ENCODE data around the gene SEMA7A.
"Not testable (repeated sequence)": the region's sequence is repeated elsewhere in the genome, so short reads cannot be mapped to it uniquely, and the experiment has no call there.

SEMA7A gene

DNA sequence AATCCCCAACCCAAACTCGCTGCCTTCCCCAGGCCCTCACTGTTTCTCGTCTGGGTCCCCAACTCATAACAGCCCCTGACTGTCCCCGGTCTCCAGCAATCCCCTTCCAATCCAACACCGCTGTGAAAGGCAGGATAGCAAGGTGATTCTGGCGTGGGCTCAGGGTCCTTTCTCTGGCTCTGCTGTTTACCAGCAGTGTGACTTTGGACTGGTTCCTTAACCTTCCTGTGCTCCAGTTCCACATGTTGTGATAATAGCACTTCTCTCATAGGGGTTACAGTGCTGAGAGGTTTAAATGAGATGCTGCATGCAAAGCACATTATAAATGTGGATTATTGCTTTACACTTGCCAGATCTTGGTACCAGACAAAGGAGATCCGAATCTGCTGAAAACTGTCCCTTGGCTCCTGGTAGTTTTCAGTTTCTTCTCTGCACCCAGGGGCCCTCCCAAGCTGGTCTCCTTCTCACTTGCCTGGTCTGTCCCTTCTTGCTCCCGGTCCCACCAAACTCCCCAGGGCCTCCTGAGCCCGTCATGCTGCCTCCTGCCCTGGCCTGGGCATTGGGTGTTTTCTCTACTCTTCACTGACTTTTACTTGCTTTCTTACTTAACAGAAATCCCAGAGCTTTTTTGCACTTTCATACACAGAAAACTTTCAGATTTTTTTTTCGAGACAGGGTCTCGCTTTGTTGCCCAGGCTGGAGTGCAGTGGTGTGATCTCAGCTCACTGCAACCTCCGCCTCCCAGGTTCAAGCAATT lies 39.5 kb downstream of the SEMA7A start:
- Mint-ChIP-seq H3K27ac (peak overlapping the region; percentile 89), H3K9me3 (no peaks in the 10 kb centered on the region)
- DNase-seq (ENCODE audit: low spot score in 2 of 2): no peak

DNA sequence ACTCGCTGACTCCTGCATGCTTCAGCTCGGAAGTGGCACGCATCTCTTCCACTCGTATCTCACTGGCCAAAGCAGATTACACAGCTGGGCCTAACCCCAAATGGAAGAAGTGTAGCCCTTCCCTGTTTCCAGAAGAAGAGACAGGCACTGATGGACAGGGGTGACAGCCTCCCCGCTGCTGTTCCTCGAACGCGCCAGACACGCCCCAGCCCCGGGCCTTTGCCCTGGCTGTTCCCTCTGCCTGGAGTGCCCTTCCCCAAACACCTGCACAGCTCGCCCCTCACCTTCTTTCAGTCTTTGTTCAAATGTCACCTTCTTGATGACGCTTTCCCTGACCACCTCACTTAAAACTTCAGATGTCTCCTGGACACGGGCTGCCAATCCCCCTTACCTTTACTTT lies 40.3 kb downstream of the SEMA7A start:
- no peak overlapping the region for H3K4me3 Mint-ChIP-seq
- H3K9me3 Mint-ChIP-seq: no peaks in the 10 kb centered on the region
- DNase-seq (ENCODE audit: low spot score in 2 of 2): no peak
- peaks cover 25% of the 10 kb centered on the region for H3K36me3 Mint-ChIP-seq
- H3K4me1 Mint-ChIP-seq: peaks cover 86% of the 10 kb centered on the region
- H3K27ac Mint-ChIP-seq: peak overlapping the region; percentile 89
- no peak for ATAC-seq

More for the DNA sequence above, 39.5 kb downstream of the SEMA7A start:
- Mint-ChIP-seq H3K4me1 (peaks cover 92% of the 10 kb centered on the region), H3K4me3 (no peak overlapping the region), H3K36me3 (peaks cover 25% of the 10 kb centered on the region)
- no peak for ATAC-seq

DNA sequence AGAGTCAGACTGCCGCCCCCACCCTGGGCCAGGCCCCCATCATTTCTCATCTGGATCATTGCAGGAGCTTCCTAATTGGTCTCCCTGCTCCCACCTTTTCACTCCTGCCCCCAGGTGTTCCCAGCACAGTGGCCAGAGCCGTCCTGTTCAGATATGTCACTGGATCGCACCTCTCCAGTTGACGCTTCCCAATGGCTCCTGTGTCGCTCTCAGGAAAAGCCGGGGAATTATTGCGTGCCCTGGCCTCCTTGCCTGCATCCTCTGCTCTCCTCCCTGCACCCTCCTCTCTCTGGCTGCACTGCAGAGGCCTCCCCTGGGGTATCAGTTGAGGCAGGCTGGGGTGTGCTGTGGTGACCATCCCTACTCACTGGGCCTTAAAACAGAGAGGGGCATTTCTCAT lies 40.9 kb downstream of the SEMA7A start:
- H3K4me3 Mint-ChIP-seq: peak overlapping the region; percentile 32
- ATAC-seq: no peak
- H3K9me3 Mint-ChIP-seq: no peaks in the 10 kb centered on the region
- peaks cover 25% of the 10 kb centered on the region for H3K36me3 Mint-ChIP-seq
- peaks cover 81% of the 10 kb centered on the region for H3K4me1 Mint-ChIP-seq
- DNase-seq (ENCODE audit: low spot score in 2 of 2): no peak
- peak overlapping the region; percentile 89 for H3K27ac Mint-ChIP-seq

DNA sequence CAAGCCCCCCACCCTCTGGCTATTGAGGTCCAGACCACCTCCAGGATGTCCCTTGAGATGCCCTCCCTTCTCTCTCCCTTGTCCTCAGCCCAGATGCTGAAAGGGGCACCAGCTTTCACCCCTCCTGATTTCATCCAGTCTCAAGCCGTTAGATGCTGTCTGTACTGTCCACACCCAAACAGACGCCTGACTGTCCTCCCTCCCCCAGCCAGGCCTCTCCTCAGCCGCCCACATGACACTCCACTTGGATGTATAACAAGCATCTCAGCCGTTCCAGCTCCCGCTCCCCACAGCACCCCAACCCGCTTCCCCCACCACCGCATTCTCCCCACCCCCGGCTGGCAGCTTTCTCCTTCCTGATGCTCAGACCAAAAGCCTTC lies 41.3 kb downstream of the SEMA7A start:
- H3K4me1 Mint-ChIP-seq: peaks cover 76% of the 10 kb centered on the region
- ATAC-seq (no peak), DNase-seq (ENCODE audit: low spot score in 2 of 2) (no peak)
- peaks cover 25% of the 10 kb centered on the region for H3K36me3 Mint-ChIP-seq
- peak overlapping the region; percentile 32 for H3K4me3 Mint-ChIP-seq
- no peaks in the 10 kb centered on the region for H3K9me3 Mint-ChIP-seq
- H3K27ac Mint-ChIP-seq: peak overlapping the region; percentile 89

DNA sequence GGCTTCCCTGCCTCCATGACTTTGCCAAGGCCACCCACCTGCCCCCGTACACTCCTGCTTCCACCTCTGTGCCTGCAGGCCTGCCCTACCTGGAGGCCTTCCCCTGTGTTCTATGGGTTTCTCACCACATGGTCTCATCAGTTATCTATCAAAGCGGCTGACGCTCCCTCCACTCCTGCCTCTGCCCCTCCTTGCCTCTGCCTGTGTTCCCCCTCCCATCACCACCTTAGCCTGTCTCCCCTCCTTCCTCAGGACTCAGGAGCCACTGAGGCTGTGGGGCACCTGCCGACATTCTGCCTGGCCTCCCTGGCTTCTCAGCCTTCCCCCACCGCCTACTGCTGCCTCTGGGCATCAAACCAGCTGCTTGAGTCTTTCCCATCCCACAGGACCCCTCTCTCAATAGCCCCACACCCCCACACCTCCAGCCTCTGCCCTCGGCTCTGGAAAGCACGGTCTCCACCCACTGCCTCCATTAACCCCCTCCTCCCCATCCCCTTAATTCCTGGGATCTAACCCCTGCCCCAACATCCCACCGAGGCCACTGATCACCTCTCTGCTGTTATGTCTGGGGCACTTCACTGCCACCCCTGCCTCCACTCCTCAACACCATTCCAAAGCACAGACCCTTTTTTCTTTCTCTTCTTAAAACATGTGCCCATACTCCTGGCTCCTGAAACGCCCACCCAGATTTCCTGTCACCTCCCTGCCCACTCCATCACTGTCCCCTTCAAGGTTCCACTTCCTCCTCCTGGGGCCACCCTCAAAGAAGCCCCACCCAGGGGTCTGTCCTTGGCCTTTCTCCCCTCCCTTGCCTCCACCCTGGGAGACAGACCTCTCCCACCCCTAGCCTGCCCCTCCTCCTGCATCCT lies 41.9 kb downstream of the SEMA7A start:
- ATAC-seq: no peak
- H3K4me3 Mint-ChIP-seq: peak overlapping the region; percentile 32
- H3K4me1 Mint-ChIP-seq: peaks cover 70% of the 10 kb centered on the region
- no peaks in the 10 kb centered on the region for H3K9me3 Mint-ChIP-seq
- H3K36me3 Mint-ChIP-seq: peaks cover 19% of the 10 kb centered on the region
- H3K27ac Mint-ChIP-seq: peak overlapping the region; percentile 89
- DNase-seq (ENCODE audit: low spot score in 2 of 2): no peak

DNA sequence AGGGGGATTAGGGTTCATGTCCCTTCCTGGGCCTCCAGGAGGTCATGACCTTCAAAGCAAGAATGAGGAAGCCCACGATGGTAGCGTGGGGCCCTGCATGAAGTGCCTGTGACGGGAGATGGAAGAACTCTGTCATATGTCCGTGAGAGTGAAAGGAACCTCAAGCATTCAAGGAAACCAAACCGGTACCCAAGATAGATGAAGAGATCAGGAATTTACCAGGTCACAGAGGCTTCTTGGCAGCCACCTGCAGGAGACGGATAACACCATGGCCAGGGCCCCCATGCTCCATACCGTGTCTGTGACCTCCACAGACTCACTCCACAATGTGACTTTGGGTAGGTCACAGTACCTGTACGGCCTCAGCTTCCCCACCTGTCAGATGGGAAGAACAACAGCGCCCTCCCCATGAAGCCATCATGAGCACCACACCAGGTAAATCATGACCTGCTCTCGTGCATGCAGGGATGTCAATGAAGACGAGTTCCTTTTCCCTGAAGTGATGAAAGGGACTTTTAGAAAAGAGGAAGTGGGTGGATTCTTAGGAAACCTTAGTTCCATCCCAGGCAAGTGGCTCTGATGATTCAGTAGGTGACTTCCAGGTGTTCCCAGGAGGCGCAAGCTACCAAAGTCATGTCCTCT lies 43.0 kb downstream of the SEMA7A start:
- H3K4me1 Mint-ChIP-seq: peaks cover 66% of the 10 kb centered on the region
- H3K9me3 Mint-ChIP-seq: no peaks in the 10 kb centered on the region
- H3K36me3 Mint-ChIP-seq: peaks cover 15% of the 10 kb centered on the region
- no peak for DNase-seq (ENCODE audit: low spot score in 2 of 2)
- H3K27ac Mint-ChIP-seq: peak overlapping the region; percentile 89
- ATAC-seq: no peak
- H3K4me3 Mint-ChIP-seq: peak overlapping the region; percentile 32

DNA sequence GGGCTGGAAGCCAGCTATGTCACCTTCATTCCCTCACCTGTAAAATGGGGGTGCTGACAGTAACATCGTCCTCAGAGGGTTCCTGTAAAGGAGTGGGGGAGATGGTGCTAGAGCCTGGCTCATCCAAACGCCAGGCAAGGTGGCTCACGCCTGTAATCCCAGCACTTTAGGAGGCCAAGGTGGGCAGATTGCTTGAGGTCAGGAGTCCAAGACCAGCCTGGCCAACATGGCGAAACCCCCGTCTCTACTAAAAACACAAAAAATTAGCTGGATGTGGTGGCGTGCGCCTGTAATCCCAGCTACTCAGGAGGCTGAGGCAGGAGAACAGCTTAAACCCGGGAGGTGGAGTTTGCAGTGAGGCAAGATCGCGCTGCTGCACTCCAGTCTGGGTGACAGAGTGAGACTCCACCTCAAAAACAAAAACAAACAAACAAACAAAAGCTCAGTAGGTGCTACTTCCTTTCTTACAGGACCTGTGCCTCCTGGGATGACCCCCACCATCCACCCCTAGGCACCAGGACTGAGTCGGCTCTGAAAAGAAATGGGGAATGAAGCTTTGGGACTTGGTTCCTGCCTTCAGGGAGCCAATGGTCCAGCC lies 43.6 kb downstream of the SEMA7A start:
- not testable (repeated sequence) for H3K9me3 Mint-ChIP-seq; DNase-seq (ENCODE audit: low spot score in 2 of 2); ATAC-seq
- peak overlapping the region; percentile 89 for H3K27ac Mint-ChIP-seq
- peaks cover 15% of the 10 kb centered on the region for H3K36me3 Mint-ChIP-seq
- peak overlapping the region; percentile 32 for H3K4me3 Mint-ChIP-seq
- H3K4me1 Mint-ChIP-seq: peaks cover 66% of the 10 kb centered on the region

DNA sequence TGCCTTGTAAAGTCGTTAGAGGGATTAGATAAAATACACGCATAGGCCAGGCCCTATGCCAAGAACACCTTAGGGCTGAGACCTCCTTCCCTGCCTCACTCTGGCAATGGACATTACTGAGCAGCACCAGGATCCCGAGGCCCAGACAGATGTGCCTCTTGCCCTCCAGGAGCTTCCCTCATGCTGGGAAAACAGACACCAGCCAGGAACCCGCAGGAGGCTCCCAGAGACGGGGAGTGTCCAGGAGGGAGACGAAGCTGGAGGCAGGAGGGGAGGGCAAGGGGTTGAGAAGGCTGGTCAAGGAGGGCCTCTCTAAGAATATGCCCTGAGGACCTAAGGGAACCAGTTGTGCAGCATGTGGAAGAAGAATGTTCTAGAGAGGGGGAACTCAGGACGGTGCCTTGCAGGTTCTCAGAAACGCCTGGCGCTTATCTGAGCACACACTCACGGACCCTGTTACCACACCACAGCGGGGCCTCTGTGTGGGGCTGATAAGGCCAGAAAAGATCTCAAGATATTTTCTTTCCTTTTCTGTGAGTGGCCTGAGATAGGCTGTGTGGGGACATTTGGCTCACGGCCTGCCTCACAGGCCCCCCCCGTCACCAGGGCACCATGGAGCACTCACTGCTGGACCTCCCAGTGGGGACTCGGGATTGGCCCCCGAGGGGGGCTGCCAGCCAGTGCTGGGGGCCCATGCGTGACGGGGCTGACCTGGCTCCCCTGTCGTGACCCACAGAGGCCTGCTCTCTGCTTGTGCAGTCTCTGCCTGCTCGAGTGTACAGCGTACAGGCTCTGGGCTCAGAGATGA lies 44.3 kb downstream of the SEMA7A start:
- Mint-ChIP-seq H3K27ac (peak overlapping the region; percentile 89), H3K4me1 (peaks cover 66% of the 10 kb centered on the region), H3K9me3 (no peaks in the 10 kb centered on the region), H3K4me3 (no peak overlapping the region), H3K36me3 (peaks cover 16% of the 10 kb centered on the region)
- DNase-seq (ENCODE audit: low spot score in 2 of 2) (no peak), ATAC-seq (no peak)

DNA sequence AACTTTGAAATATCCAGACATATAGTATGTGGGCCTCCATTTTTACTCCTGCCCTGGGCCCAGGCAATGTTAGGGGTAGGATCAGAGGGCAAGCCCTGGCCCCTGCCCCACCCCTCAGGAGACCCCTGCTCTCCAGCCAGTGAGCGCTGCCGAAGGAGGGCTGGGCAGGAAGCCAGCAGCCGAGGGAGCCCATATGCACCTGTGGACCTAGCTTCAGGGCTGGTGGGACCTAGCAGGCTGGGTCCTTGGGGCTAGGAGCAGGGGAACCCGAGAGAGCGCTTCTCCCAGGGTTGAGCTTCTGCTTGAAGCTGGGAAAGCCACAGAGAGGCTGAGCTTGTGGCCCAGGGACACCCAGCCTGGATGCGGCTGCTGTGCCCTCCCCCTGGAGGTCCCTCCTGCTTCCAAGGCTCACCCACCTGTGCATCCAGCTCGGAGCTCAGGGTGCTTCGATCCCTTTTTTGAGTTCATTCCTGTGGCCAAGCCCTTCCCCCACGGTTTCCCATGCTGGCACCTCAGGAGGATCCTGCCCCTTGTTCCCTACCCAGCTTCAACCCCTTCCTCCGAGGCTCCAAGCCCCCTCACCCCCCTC lies 45.3 kb downstream of the SEMA7A start:
- H3K4me1 Mint-ChIP-seq: peaks cover 66% of the 10 kb centered on the region
- DNase-seq (ENCODE audit: low spot score in 2 of 2) (no peak), ATAC-seq (no peak)
- no peak overlapping the region for H3K27ac Mint-ChIP-seq
- peaks cover 22% of the 10 kb centered on the region for H3K36me3 Mint-ChIP-seq
- no peak overlapping the region for H3K4me3 Mint-ChIP-seq
- H3K9me3 Mint-ChIP-seq: no peaks in the 10 kb centered on the region

DNA sequence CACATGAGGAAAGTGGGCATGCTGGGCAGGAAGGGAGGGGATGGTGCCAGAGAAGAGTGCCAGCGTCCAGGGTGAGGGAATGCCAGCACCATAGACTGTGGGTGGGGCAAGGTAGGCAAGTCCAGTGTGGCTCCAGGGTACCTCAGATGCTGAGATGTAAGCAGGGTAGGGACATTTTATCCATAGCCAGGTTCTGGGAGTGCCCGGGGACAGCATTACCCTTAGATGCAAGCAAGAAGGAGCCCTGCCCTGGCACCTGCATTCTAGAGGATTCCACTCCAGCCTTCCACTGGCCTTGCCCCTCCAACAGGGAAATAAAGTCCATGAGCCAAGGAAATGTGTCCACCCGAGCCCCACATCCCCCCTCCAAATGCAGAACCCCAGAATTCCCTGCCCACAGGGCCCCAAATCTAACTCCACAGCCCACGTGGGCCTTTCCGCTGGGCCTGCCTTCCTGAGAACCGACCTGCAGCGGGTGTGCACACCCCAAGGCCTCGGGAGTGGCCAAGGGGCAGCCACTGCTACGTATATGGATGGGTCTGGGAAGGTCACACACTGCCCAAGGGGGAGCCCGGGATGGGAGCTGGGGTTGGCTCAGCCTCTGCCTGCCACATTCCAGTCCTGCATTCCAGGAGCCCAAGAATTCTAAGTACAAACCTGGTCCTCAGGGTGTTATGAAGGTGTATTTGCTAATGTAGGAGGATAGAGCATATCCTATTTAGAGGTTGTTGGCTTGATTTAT lies 46.0 kb downstream of the SEMA7A start:
- peaks cover 19% of the 10 kb centered on the region for H3K36me3 Mint-ChIP-seq
- peaks cover 66% of the 10 kb centered on the region for H3K4me1 Mint-ChIP-seq
- DNase-seq (ENCODE audit: low spot score in 2 of 2) (no peak), ATAC-seq (no peak)
- H3K27ac Mint-ChIP-seq: peak overlapping the region; percentile 79
- no peaks in the 10 kb centered on the region for H3K9me3 Mint-ChIP-seq
- H3K4me3 Mint-ChIP-seq: no peak overlapping the region

DNA sequence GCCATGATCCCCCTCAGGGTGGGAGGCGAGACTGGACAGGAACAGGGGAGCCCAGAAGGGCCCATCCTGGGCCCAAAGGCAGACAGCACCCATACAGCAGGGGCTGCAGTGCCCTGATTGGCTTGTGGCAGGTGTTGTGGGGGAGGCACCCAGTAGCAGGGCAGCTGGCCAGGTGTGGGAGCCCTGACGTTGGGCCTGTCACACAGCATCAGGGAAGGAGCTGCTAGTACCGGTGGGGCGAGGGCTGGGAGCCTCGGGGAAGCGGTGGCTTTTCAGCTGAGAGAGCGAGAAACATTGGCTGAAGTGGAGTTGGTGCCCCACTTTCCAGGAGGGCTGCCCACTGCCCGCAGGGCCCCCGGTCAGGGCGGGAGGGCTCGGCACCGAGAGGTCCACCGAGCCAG lies 46.6 kb downstream of the SEMA7A start:
- H3K4me1 Mint-ChIP-seq: peaks cover 66% of the 10 kb centered on the region
- ATAC-seq: no peak
- peak overlapping the region; percentile 79 for H3K27ac Mint-ChIP-seq
- no peaks in the 10 kb centered on the region for H3K9me3 Mint-ChIP-seq
- H3K36me3 Mint-ChIP-seq: peaks cover 13% of the 10 kb centered on the region
- no peak overlapping the region for H3K4me3 Mint-ChIP-seq
- DNase-seq (ENCODE audit: low spot score in 2 of 2): no peak

DNA sequence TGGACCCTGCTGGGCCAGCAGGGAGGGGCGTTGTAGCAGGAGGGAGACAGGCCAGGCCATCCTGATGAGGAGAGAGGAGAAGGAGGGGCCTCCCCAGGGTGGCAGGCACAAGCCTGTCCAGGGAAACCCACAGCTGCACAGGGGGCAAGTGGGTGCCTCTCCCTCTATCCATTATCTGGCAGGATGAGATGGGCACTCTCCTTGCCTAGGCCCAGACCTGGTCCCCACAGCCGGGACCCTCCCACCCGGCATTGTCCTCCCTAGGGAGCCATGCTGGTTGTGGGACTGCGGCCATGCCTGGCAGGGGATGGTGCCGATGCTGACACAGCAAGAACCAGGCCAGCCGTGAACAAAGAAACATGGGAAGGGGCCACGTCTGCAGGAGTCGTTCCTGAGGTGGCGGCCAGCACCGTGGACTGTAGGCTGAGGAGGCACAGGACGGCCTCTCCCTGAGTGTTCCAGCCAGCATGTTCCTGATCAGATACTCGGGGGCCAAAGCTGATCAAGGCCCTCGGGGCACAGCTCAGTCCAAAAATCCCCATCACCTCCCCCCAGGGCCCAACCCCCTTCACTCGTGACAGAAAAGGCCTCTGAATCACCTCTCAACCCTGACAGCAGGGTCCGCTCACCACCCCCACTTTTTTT lies 47.1 kb downstream of the SEMA7A start:
- no peak for ATAC-seq
- Mint-ChIP-seq H3K4me1 (peaks cover 62% of the 10 kb centered on the region), H3K4me3 (no peak overlapping the region), H3K27ac (peak overlapping the region; percentile 79), H3K9me3 (no peaks in the 10 kb centered on the region), H3K36me3 (peaks cover 8% of the 10 kb centered on the region)
- no peak for DNase-seq (ENCODE audit: low spot score in 2 of 2)

DNA sequence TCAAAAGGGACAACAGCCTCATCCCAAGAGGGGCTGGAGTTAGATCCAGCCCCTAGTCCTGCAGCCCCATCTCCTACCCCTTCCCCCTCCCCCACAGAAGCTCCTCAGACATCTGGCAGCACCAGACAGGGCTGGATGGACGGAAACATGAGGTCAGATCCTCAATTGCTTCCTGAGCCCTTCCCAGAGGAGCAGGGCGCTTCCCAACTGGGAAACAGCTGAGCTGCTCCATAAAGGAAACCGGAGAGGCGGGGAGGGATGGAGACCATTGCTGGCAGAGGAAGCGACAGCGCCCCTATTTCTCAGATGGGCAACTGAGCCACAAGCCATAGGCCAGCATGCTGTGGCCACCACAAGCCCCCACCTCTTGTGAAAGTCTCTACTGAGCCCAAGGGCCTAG lies 48.0 kb downstream of the SEMA7A start:
- ATAC-seq (no peak), DNase-seq (ENCODE audit: low spot score in 2 of 2) (no peak)
- peak overlapping the region; percentile 79 for H3K27ac Mint-ChIP-seq
- no peaks in the 10 kb centered on the region for H3K9me3 Mint-ChIP-seq
- H3K4me1 Mint-ChIP-seq: peaks cover 62% of the 10 kb centered on the region
- H3K36me3 Mint-ChIP-seq: peaks cover 7% of the 10 kb centered on the region
- H3K4me3 Mint-ChIP-seq: peak overlapping the region; percentile 26

Data from stimulated activated effector memory CD8-positive, alpha-beta T cell treated with anti-CD3 and anti-CD28 coated beads, Interleukin-12 subunit alpha, Interleukin-12 subunit beta, amount 100 ng/mL, for 72 hours (primary cell).